Mammary epithelial cell (primary cell): Measurements from ENCODE around the gene EID3.

Experiments used
- EZH2 ChIP-seq: IDR thresholded peaks from 2 replicates; pipeline ENCODE4 v1.6.1; 2012; ENCODE audit warnings: low read length, inconsistent platforms, borderline replicate concordance
- TF ChIP-seq, protein P1 (sequence below), 2 donors: IDR thresholded peaks in 1 of 2; conservative IDR thresholded peaks in 1 of 2; 2 replicates each; pipeline ENCODE4 v1.5.1; 2011 to 2012; ENCODE audit warnings: inconsistent platforms in 2 of 2, low read length in 2 of 2, mild to moderate bottlenecking in 2 of 2, control low read depth in 1 of 2, low read depth in 1 of 2; ENCODE audit not compliant: insufficient read depth in 1 of 2; ENCODE audit errors: extremely low read depth in 1 of 2

DNA sequence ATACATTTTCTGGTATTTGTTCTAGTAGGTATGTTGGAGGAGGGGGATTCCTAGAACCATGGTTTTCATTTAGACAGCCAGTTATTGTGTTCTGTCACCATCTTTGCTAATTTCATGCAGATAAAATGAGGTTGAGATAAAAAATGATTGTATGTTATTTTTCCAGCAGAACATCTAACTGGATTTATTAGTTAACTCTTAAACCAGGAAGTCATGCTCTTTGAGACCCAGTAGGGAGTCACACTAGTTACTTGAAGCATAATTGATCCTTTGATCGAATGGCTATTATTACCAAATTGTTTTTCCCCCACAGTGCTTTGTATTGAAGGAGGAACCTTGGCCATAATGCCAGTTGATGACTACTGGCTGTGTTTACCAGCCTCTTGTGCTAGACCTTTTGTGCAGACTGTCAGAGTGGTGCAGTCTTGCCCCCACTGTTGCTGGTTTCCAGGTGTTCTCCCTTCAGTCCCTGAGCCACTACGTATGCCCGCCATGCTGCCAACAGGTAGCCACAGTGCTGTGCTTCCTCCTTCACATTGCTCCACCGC, 6.0 kb downstream of the EID3 start:
- TF ChIP-seq, protein P1, sequence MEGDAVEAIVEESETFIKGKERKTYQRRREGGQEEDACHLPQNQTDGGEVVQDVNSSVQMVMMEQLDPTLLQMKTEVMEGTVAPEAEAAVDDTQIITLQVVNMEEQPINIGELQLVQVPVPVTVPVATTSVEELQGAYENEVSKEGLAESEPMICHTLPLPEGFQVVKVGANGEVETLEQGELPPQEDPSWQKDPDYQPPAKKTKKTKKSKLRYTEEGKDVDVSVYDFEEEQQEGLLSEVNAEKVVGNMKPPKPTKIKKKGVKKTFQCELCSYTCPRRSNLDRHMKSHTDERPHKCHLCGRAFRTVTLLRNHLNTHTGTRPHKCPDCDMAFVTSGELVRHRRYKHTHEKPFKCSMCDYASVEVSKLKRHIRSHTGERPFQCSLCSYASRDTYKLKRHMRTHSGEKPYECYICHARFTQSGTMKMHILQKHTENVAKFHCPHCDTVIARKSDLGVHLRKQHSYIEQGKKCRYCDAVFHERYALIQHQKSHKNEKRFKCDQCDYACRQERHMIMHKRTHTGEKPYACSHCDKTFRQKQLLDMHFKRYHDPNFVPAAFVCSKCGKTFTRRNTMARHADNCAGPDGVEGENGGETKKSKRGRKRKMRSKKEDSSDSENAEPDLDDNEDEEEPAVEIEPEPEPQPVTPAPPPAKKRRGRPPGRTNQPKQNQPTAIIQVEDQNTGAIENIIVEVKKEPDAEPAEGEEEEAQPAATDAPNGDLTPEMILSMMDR (conservative IDR thresholded peaks at IDR 0.05 in 1 of 2, IDR thresholded peaks at IDR 0.05 in 1 of 2; ENCODE audit: extremely low read depth in 1 of 2, insufficient read depth in 1 of 2, low read depth in 1 of 2, low read length in 2 of 2): no peak
- TF ChIP-seq EZH2: no peak
